HEK293 (cell line): ENCODE measurements around the gene SYTL1.

ENCODE experiments used
- CTCF ChIA-PET: fragments of 350-600 bp; formaldehyde crosslinking; extraction: SDS; loops from one replicate; lab custom pipeline; 2021; ENCODE audit warnings: antibody characterized with exemption; lab: Yijun Ruan, JAX
- POLR2A ChIA-PET: fragments of 300-600 bp; formaldehyde crosslinking; extraction: SDS; loops from one replicate; lab custom pipeline; 2020; ENCODE audit warnings: antibody characterized with exemption, inconsistent platforms; lab: Yijun Ruan, JAX
- H3K27ac ChIP-seq: fragments of 200-500 bp; sonication (Bioruptor generic); 2 replicates; pipeline ENCODE4 v1.5.1; 2014; ENCODE audit warnings: low read depth, low read length, control low read depth, inconsistent platforms; ENCODE audit errors: extremely low read depth
- H3K36me3 ChIP-seq, 2 experiments: fragments of 200-500 bp in 1 of 2; sonication (Bioruptor generic) in 1 of 2; 1 replicate in 1 of 2; 2 replicates in 1 of 2; pipeline ENCODE4 v1.5.1; 2014 to 2017; ENCODE audit warnings: inconsistent platforms in 2 of 2, low read length in 2 of 2; ENCODE audit not compliant: control insufficient read depth in 2 of 2, insufficient read depth in 1 of 2
- H3K4me1 ChIP-seq: fragments of 200-500 bp; sonication (Bioruptor generic); 2 replicates; pipeline ENCODE4 v1.5.1; 2014; ENCODE audit warnings: mild to moderate bottlenecking, low read length, inconsistent platforms; ENCODE audit not compliant: control insufficient read depth, insufficient read depth
- H3K4me3 ChIP-seq: 2 replicates; pipeline ENCODE4 v1.5.1; 2011; ENCODE audit warnings: low read depth, mild to moderate bottlenecking, control low read depth, low read length, moderate library complexity
- H3K9me3 ChIP-seq: fragments of 200-500 bp; sonication (Bioruptor generic); 2 replicates; pipeline ENCODE4 v1.5.1; 2014; ENCODE audit warnings: low read depth, low read length, inconsistent platforms; ENCODE audit not compliant: control insufficient read depth, insufficient read depth
- BCL11A ChIP-seq: fragments of 450-650 bp; formaldehyde crosslinking; IDR thresholded peaks from 2 replicates; pipeline ENCODE4 v1.5.1; 2016; ENCODE audit warnings: low read depth, missing biosample characterization, missing genetic modification characterization
- IKZF3 ChIP-seq: fragments of 450-650 bp; IDR thresholded peaks from 2 replicates; pipeline ENCODE4 v1.5.0; 2018; ENCODE audit warnings: missing biosample characterization, mild to moderate bottlenecking, missing genetic modification characterization, moderate library complexity
- KLF10 ChIP-seq: fragments of 450-650 bp; IDR thresholded peaks from 2 replicates; pipeline ENCODE4 v1.5.1; 2018; ENCODE audit warnings: missing biosample characterization, mild to moderate bottlenecking, missing genetic modification characterization
- SP2 ChIP-seq: fragments of 450-650 bp; formaldehyde crosslinking; IDR thresholded peaks from 2 replicates; pipeline ENCODE4 v1.5.1; 2016; ENCODE audit warnings: missing biosample characterization, missing genetic modification characterization
- YY1 ChIP-seq: fragments of 450-650 bp; formaldehyde crosslinking; IDR thresholded peaks from 2 replicates; pipeline ENCODE4 v1.5.1; 2018; ENCODE audit warnings: missing biosample characterization, missing genetic modification characterization
- ZFHX2 ChIP-seq: fragments of 450-650 bp; formaldehyde crosslinking; conservative IDR thresholded peaks from 2 replicates; pipeline ENCODE4 v1.5.1; 2016; ENCODE audit warnings: missing biosample characterization, missing genetic modification characterization
- ZNF23 ChIP-seq: fragments of 450-650 bp; formaldehyde crosslinking; IDR thresholded peaks from 2 replicates; pipeline ENCODE4 v1.5.1; 2016; ENCODE audit warnings: missing biosample characterization, missing genetic modification characterization, borderline replicate concordance
- ZNF335 ChIP-seq: fragments of 450-650 bp; formaldehyde crosslinking; conservative IDR thresholded peaks from 2 replicates; pipeline ENCODE4 v1.5.1; 2016; ENCODE audit warnings: missing biosample characterization, missing genetic modification characterization
- ZNF514 ChIP-seq: fragments of 450-650 bp; formaldehyde crosslinking; IDR thresholded peaks from 2 replicates; pipeline ENCODE4 v1.5.1; 2016; ENCODE audit warnings: missing biosample characterization, missing genetic modification characterization
- ZNF596 ChIP-seq: fragments of 450-650 bp; IDR thresholded peaks from 2 replicates; pipeline ENCODE4 v1.5.0; 2018; ENCODE audit warnings: missing biosample characterization, mild to moderate bottlenecking, missing genetic modification characterization, moderate library complexity
- ZNF623 ChIP-seq: fragments of 450-650 bp; formaldehyde crosslinking; IDR thresholded peaks from 2 replicates; pipeline ENCODE4 v1.5.1; 2016; ENCODE audit warnings: missing biosample characterization, missing genetic modification characterization
- ZNF654 ChIP-seq: fragments of 450-650 bp; formaldehyde crosslinking; IDR thresholded peaks from 2 replicates; pipeline ENCODE4 v1.5.1; 2016; ENCODE audit warnings: low read depth, missing biosample characterization, missing genetic modification characterization
- ZNF677 ChIP-seq: fragments of 450-650 bp; IDR thresholded peaks from 2 replicates; pipeline ENCODE4 v1.5.0; 2018; ENCODE audit warnings: missing biosample characterization, mild to moderate bottlenecking, missing genetic modification characterization, moderate library complexity
- TF ChIP-seq, protein P1 (sequence below): fragments of 450-650 bp; formaldehyde crosslinking; IDR thresholded peaks from 2 replicates; pipeline ENCODE4 v1.5.1; 2016; ENCODE audit warnings: missing biosample characterization, missing genetic modification characterization
- TF ChIP-seq, protein P2 (sequence below): fragments of 450-650 bp; formaldehyde crosslinking; IDR thresholded peaks from 2 replicates; pipeline ENCODE4 v1.5.1; 2016; ENCODE audit warnings: missing biosample characterization, missing genetic modification characterization
- TF ChIP-seq, protein P3 (sequence below): fragments of 450-650 bp; formaldehyde crosslinking; IDR thresholded peaks from 2 replicates; pipeline ENCODE4 v1.5.1; 2017; ENCODE audit warnings: missing biosample characterization, missing genetic modification characterization

Gene SYTL1

DNA sequence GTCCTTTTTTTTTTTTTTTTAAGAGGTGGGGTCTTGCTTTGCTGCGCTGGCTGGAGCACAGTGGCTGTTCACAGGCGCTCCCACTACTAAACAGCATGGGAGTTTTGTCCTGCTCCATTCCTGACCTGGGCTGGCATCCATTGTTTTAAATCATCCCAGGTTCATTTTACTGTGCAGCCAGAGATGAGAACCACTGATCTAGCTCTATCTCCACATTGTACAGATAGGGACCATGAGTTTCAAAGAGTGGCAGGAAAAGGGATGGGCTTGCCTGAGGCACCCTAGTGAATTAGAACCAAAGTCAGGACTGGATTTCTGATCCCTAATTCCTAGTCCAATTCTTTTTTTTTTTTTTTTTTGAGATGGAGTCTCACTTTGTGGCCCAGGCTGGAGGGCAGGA lies 27.1 kb upstream of the SYTL1 start:
- ChIA-PET CTCF (interaction anchor here (1.2 to 9.9 kb wide), 2 partner anchors 16 to 80 kb away, joined by 3 to 118 read pairs; no protein-coding TSS in a partner anchor), POLR2A (no interaction called here)
- H3K9me3 ChIP-seq: no peaks in the 10 kb centered on the region
- no peaks in the 10 kb centered on the region for H3K4me1 ChIP-seq
- H3K27ac ChIP-seq: no peak overlapping the region
- TF ChIP-seq SP2 (tag by site-specific recombination) (no peak), BCL11A (tag by site-specific recombination) (no peak), ZNF596 (tag by site-specific recombination) (no peak), ZNF23 (tag by site-specific recombination) (no peak), KLF10 (tag by site-specific recombination) (no peak), YY1 (tag by site-specific recombination) (no peak), ZNF654 (tag by site-specific recombination) (no peak), ZNF623 (tag by site-specific recombination) (no peak), IKZF3 (no peak)
- TF ChIP-seq, protein P1, sequence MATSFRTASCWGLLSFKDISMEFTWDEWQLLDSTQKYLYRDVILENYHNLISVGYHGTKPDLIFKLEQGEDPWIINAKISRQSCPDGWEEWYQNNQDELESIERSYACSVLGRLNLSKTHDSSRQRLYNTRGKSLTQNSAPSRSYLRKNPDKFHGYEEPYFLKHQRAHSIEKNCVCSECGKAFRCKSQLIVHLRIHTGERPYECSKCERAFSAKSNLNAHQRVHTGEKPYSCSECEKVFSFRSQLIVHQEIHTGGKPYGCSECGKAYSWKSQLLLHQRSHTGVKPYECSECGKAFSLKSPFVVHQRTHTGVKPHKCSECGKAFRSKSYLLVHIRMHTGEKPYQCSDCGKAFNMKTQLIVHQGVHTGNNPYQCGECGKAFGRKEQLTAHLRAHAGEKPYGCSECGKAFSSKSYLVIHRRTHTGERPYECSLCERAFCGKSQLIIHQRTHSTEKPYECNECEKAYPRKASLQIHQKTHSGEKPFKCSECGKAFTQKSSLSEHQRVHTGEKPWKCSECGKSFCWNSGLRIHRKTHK (tag by site-specific recombination): no peak
- H3K4me3 ChIP-seq: no peak overlapping the region
- no peaks in the 10 kb centered on the region for H3K36me3 ChIP-seq

DNA sequence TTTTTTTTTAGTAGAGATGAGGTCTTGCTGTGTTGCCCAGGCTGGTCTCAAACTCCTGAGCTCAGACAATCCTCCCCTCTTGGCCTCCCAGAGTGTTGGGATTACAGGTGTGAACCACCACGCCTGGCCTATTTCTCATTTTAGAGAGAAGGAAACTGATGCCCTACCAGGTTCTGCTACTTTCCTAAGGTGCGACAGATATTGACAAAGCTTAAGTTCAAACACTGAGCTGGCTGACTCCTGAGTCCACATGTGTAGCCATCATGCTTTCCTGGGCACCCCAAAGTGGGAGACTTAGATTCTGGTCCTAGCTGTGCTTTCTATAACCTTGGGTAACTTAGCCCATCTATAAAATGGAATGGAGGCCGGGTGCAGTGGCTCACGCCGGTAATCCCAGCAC lies 25.0 kb upstream of the SYTL1 start:
- Histone ChIP-seq H3K4me3 (no peak overlapping the region), H3K9me3 (no peaks in the 10 kb centered on the region)
- TF ChIP-seq ZNF514 (tag by site-specific recombination) (no peak), ZNF677 (tag by site-specific recombination) (no peak)
- TF ChIP-seq, all 188 proteins: peak for 0
- no peak overlapping the region for H3K27ac ChIP-seq
- CTCF ChIA-PET: interaction anchor here (0.7 to 1.6 kb wide), 5 partner anchors 16 to 72 kb away, joined by 3 to 6 read pairs (median 4); no protein-coding TSS in a partner anchor
- POLR2A ChIA-PET: interaction anchor here (1.1 kb wide), 1 partner anchor 32 kb away, joined by 5 read pairs; no protein-coding TSS in a partner anchor
- no peaks in the 10 kb centered on the region for H3K36me3 ChIP-seq
- H3K4me1 ChIP-seq: no peaks in the 10 kb centered on the region

DNA sequence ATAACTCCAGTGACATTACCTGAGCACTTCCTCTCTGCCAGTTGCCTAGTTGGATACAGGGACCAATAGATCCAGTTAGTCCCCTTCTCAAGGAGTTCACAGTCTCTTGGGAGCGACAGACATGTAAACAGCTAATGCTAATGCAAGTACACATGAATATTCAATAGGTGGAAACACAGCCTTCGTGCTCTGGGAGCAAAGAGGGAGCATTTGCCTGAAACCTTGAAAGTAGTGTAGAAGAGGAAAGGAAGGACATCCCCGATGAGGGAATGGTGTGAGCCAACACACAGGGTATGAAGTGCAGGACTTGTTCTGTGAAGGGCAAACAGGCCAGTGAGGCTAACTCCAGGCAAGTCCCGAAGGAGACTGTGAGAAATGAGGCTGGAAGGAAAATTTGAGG lies 23.7 kb upstream of the SYTL1 start:
- Histone ChIP-seq H3K36me3 (no peaks in the 10 kb centered on the region), H3K9me3 (no peaks in the 10 kb centered on the region), H3K27ac (no peak overlapping the region), H3K4me3 (no peak overlapping the region), H3K4me1 (no peaks in the 10 kb centered on the region)
- ChIA-PET CTCF (interaction anchor here (0.6 to 1.8 kb wide), 5 partner anchors 11 to 218 kb away, joined by 3 to 9 read pairs (median 4); no protein-coding TSS in a partner anchor), POLR2A (no interaction called here)
- TF ChIP-seq ZNF335 (tag by site-specific recombination): no peak
- TF ChIP-seq, protein P2, sequence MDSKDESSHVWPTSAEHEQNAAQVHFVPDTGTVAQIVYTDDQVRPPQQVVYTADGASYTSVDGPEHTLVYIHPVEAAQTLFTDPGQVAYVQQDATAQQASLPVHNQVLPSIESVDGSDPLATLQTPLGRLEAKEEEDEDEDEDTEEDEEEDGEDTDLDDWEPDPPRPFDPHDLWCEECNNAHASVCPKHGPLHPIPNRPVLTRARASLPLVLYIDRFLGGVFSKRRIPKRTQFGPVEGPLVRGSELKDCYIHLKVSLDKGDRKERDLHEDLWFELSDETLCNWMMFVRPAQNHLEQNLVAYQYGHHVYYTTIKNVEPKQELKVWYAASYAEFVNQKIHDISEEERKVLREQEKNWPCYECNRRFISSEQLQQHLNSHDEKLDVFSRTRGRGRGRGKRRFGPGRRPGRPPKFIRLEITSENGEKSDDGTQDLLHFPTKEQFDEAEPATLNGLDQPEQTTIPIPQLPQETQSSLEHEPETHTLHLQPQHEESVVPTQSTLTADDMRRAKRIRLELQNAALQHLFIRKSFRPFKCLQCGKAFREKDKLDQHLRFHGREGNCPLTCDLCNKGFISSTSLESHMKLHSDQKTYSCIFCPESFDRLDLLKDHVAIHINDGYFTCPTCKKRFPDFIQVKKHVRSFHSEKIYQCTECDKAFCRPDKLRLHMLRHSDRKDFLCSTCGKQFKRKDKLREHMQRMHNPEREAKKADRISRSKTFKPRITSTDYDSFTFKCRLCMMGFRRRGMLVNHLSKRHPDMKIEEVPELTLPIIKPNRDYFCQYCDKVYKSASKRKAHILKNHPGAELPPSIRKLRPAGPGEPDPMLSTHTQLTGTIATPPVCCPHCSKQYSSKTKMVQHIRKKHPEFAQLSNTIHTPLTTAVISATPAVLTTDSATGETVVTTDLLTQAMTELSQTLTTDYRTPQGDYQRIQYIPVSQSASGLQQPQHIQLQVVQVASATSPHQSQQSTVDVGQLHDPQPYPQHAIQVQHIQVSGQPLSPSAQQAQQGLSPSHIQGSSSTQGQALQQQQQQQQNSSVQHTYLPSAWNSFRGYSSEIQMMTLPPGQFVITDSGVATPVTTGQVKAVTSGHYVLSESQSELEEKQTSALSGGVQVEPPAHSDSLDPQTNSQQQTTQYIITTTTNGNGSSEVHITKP (tag by site-specific recombination): peak; percentile 59
- TF ChIP-seq, protein P3, sequence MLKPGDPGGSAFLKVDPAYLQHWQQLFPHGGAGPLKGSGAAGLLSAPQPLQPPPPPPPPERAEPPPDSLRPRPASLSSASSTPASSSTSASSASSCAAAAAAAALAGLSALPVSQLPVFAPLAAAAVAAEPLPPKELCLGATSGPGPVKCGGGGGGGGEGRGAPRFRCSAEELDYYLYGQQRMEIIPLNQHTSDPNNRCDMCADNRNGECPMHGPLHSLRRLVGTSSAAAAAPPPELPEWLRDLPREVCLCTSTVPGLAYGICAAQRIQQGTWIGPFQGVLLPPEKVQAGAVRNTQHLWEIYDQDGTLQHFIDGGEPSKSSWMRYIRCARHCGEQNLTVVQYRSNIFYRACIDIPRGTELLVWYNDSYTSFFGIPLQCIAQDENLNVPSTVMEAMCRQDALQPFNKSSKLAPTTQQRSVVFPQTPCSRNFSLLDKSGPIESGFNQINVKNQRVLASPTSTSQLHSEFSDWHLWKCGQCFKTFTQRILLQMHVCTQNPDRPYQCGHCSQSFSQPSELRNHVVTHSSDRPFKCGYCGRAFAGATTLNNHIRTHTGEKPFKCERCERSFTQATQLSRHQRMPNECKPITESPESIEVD (tag by site-specific recombination): no peak
- no peak for TF ChIP-seq ZFHX2 (tag by site-specific recombination)
